Ureter (tissue), 1 donor: ENCODE measurements around the gene KCNV2. TPM values are rescaled to one million over a fixed set of nuclear protein-coding genes. Genes with fewer than 3 reads are reported as not detected.
"Not testable (repeated sequence)": the region's sequence is repeated elsewhere in the genome, so short reads cannot be mapped to it uniquely, and the experiment has no call there.

Source experiments
- DNase-seq: peaks from one replicate; pipeline ENCODE4 v3.0.0-alpha.2; 2020; ENCODE audit warnings: low spot score
- total RNA-seq: library from RNA; stranded (reverse); gene quantifications from one replicate; pipeline ENCODE4 v1.2.4, GENCODE V29; 2023
- donor health status: DM: yes; HTN: yes; CAD: no.

Gene KCNV2
- total RNA-seq: not detected

DNA sequence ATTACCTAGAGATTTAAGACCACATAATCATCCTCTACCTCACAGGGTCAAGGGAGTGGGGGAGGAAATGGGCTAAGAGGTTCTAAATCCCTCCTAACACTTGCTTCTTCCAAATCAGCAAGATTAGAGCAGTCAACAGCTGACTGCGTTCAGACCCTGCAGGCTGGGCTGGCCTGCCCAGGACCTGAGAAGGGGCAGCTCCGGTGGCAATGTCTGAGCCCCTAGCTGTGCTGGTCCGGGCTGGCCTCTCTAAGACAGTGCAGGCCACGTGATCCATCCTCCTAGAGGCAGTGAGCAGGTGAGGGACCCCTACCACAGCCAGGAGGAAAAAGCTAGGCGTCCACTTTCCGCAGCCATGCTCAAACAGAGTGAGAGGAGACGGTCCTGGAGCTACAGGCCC lies at the start of gene KCNV2:
Gene KCNV2, plus strand, starts transcription at position 126 of the 400 bp plus-strand sequence. Its CDS starts 230 bp downstream, at position 356.
- DNase-seq: no peak

DNA sequence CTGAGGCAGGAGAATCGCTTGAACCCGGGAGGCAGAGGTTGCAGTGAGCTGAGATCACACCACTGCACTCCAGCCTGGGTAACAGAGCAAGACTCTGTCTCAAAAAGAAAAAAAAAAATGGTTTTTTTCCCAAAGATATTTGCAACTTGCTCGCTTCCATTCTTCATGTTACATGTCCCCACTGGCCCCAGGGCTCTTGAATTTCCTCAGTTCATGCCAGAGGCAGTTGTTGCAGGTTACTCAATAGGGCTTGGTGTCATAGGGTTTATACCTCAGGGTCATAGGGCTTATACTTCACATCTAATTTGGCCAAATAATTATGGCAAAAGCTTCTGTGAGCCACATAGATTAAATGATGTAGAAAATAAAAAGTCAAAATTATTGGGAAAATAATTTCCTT lies 44.1 kb upstream of the KCNV2 start:
- no peak for DNase-seq

DNA sequence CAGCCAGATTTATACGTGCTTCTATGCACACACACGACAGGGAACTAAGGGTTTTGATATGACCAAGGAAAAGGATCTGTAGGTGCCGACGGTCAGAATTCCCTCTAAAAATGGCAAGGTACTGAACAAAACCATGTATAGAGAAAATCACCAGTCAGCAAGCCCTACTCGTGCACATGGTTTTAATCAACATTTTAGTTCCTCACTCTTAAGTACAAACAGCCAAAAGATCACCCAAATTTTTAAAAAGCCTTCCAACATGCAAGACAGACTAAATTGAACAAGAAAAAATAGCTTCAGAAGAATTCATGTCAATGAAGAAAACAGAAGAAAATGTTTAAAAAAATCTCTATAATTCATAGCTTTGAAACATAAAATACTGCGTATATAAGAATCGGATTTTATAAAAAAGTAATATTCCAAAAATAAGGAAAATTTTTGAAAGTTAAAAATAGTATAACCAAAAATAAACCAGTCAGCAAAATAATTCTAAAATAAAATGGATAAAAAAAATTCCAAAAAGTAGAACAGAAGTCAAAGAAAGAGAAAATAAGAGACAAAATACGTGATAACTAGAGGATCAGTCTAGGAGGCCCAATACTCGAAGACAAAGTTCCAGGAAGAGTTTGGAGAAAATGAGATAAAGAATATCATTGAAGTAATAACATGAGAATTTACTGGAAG lies 43.0 kb upstream of the KCNV2 start:
- no peak for DNase-seq

DNA sequence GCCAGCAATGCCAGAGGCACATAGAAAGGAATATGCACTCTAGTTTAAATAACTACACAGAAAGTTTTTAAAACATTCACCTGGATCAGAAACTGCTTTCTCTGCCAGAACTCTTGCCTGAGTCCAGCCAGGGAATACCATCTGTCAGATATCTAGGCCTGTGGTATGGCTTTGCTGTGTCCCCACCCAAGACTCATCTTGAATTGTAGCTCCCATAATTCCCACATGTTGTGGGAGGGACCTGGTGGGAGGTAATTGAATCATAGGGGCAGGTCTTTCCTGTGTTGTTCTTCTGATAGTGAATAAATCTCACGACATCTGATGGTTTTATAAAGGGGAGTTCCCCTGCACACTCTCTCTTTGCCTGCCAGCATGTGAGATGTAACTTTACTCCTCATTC lies 41.5 kb upstream of the KCNV2 start:
- DNase-seq: no peak

DNA sequence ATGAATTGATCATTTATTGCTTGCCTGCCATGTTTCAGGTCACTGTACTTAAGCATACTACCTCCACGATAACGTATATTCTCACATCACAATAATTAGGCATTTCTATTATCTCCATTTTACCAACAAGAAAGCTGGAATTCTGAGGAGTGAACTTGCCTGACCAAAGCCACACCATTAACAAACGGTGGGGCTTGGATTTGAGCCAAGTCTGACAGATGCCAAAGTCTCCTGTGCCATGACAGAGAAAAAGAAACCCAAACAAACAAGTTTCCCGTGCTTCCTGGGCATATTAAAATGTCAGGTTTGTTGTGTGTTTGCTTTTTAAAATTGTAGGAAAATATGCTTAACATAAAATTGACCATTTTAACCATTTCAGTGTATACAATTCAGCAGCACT lies 40.8 kb upstream of the KCNV2 start:
- DNase-seq: no peak

DNA sequence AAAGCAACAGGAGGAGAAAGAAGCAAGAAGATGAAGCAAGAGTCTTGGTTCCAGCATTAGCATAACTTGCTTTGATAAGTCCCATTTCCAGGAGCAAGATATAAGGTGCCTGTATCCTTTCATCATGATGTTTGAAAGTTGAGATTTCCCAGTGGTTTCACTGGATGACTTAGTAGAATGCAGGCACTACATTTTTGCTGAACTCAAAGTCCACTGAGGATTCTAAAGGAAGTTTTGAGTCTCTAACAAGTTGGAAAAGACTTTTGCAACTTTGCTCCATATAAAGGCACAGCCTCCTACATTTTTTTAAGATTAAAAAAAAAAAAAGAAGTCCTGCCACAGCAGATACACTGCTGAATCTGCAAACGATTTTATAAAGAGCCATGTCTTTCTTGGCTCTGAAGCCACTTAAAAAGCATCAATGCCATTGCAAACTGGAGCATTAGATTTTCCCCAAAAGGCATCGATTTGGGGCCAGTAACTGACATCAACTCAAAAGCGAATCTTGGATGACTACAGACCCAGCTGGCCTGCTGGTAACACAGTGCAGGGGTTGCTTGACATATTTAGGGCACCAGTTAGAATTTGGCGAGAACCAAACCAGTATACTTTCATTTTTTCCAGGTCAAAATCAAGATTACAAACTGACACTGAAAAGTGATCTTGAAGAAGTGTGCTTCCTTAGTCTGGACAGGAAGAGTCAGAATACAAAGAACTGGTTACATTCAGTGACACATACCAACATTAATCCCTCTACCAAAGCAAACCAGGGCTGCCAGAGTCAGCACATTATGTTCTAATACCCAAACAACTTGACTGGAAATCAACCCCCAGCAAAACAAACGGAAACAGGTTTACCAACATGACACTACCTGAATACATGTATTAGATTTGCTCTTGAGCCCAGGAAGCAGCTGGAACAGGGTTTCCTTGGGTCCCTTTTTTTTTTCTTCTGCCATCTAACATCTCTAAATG lies 39.1 kb upstream of the KCNV2 start:
- no peak for DNase-seq

DNA sequence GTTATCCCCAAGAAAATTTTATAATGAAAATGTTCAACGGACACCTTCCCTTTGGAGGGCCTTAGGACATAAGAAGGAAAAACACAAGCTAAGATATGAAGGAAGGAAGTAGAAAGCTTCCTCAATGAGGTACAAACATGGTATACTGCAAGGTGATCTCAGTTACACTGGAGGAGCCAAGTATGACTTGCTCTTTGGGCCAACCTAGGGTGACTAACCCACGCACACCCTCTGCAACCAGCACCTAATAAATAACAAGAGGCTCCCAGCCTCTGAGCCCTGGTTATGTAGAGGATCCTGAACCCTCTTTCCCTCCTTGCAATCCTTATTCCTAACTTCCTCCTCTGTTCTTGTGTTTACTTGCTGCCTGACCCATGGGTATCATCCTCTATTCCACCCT lies 38.3 kb upstream of the KCNV2 start:
- no peak for DNase-seq

DNA sequence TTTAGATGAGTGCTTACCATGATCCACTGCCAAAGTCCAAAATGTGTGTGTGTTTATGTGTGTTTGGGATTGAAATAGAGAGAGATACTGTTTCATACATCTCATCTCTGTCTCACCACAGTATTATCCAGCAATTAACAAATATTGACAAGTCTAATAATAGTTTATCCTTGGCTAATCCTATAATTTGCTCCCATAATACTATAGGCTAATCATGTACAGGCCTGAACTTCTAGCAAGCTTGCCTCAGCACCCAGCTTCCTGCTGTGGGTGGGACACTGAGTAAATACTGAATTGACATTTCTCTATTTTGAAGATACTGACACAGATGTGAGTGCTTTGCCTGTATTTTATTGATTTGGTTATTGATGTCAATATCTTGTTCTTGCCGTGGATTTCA lies 35.3 kb upstream of the KCNV2 start:
- no peak for DNase-seq

DNA sequence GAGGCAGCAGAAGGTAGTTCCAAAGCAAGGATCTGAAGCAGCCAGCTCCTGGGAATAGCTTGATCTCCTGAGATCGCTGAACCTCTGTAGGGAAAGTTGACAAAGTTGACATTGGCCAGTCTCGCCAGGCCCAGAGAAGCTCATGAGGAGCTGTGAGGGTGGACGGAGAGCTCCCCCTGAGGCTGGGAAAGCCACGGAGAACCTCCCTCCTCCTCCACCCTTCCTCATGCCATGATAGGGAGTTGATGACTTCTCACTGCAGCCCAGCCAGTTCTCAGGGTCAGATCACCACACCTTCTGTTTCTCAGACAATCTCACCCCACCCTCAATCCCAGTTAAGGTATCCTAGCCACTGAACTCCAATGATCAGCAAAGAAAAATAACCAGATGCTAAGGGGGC lies 30.4 kb upstream of the KCNV2 start:
- no peak for DNase-seq

DNA sequence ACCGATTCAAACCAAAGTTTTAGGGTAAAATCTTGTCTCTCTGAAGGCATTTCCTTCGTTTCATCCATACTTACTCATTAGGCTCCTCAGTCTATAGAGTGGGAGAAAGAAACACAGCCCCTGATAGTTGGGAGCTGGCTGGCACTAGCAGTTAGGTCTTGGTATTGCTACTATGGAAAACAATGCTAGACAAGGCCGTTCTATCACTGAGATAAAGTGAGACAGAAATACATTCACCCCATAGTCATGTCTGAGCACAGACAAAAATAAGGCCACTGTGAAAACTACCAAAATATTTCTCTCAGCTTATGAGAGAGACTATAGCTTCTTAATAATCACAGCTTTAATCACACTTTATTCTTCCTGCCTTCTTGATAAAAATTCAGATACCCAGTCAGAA lies 28.7 kb upstream of the KCNV2 start:
- DNase-seq: no peak

DNA sequence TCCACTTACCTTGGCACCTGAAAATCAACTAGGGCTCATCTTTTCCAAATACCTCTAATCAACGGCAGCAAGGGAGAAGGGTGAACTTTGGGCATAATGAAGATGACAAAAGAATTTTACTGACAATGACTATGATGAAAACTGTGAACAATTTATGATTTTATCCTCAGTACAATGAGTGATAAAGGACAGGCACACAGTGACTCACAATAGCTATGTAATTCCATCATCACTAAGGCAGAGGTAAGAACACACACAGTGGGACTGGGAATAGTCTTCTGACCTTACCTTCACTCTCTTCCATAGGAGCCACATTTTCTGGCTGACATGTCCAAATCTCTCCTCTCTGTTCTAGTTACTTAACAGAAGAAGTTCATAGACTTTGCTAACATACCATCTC lies 26.1 kb upstream of the KCNV2 start:
- no peak for DNase-seq

DNA sequence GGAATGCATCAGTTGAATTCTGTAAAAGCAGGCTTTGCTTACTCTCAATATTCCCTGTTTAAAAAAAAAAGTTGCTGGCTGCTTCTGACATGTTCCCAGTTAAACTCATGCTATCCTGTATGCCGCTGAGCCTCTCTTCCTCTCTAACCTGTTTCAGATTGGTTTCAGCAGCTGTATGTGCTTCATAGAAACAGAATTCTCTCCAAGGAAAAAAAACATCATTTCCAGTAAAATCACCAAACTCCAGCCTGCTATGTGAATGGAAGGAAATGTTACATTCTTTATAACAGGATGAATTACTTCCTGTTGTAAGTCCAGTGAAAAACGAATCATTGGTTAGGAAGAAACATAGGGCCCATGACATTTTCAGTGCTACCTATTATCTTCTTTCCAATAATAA lies 25.7 kb upstream of the KCNV2 start:
- DNase-seq: no peak

DNA sequence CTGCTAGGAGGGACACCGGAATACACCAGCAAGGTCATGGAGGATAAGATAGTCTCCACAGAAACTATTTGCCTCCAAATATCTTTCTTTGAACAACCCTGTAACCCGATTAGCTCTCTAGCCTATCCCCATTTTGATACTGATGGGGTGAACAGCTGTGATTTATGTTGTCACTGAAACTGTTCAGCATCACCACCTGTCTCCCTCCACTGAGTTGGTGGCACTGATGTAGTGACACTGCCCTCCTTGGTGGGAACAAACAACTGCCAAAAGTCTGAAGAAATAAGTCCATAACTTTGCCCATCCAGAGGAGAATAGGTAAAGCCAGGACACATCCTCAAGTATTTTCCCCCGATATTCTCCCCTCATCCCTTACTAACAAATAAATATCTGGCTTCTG lies 24.3 kb upstream of the KCNV2 start:
- no peak for DNase-seq

DNA sequence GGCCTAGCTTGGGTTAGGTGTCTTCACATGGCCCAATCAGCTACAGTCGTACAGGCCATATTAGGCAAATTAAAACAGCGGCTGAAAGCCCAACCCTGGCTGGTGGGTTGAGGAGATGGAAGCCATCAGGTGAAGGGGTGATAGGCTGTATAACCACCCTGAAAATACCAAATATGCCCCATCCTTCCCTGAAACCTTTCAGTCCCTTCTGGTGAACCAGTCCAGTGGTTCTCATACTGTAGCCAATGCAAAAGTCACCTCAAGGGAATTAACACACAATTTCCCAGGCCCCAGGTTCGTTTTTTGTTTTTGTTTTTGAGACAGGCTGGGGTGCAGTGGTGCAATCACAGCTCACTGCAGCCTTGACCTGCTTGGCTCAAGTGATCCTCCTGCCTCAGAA lies 19.8 kb upstream of the KCNV2 start:
- no peak for DNase-seq

DNA sequence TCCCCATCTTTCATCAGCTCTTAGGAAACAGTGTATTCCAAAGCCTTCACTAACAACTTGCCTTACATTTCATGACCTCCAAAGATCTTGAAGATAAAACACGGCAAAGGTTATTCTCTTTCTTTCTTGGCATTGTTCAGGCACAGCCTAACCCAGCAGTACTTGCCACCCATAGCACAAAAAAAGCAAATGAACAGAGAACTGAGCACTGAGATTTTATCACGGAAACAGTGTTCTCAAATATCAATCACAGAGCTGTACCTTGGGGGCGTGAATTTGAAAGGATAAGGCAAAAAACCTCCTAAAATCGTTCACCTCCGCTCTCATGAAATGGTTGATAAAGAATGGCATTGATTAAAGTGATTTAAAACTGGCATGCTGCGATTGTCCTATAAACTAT lies 16.9 kb upstream of the KCNV2 start:
- DNase-seq: no peak

DNA sequence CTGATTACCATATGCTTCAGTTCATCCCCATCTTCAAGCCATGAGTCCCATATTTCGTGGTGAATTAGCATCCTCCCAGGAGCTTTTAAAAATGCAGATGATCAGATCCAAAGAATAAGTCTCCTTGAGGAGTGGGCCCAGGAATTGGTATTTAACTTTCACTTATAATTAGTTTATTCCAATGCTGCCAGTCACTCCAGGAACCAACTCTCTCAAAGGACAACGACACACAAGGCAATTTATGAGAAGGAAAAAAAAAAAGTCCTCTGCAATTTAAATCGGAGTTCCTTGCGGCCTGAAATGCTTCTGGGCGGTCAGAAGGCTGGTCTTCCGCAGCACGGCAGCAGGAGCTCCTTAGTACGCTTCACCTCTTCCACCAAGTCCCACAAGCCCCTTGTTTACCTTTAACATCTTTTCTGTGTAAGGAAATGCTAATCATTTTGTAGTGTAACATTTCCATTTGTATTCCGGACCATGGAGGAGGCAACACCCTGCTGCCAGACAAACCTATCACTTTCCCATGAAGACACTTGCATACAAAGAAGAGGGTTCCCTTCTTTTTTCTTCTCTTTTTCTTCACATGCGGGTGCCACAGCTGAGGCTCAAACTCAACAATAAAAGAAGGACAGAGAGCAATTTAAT lies 16.3 kb upstream of the KCNV2 start:
- no peak for DNase-seq

DNA sequence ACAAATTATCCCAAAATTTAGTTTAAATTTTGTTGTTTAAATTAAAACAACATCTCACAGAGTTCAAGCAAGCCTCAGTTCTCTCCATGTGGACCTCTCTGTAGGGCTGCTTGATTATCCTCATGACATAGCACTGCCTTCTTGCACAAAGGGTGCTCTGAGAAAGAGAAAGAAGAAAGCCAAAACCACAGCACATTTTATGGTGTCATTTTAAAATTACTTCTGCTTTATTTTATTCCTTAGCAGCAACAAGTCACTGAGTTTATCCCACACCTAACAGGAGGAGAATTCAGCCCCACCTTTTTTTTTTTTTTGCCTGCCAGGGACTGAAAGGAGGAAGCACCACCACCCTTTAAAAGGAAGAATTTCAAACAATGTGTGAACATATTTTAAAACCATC lies 12.8 kb upstream of the KCNV2 start:
- DNase-seq: no peak

DNA sequence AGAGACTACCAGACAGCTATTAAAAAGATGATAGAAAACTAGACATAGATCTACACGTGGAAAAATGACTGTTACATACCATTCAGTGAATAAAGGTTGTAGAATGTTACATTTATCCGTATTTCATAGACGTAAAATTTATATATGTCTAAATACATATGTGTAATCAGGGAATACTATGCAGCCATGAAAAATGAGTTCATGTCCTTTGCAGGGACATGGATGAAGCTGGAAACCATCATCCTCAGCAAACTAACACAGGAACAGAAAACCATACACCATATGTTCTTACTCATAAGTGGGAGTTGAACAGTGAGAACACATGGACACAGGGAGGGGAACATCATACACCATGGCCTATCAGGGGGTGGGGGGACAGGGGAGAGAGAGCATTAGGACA lies 10.1 kb upstream of the KCNV2 start:
- DNase-seq: not testable (repeated sequence)

DNA sequence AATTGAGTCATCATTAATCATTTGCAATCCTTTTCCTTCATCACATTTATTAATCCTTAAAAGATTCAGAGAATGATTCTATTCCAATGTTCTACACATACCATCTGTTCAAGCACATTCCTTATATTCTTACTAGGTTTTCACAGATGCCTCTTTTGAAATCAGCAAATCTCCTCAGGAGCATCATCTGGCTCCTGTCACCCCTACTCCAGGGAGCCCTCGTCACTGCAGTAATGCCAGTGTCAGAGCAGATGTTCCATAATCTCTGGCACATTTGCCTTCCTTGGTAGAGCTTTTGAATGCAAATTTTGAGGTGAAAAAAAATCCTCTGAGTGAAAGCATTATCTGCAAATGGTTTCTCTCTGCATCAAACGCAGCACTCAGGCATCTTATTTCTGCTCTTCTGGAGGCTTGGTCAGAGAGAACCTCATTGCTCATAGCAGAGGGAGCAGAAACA lies 7.6 kb upstream of the KCNV2 start:
- no peak for DNase-seq

DNA sequence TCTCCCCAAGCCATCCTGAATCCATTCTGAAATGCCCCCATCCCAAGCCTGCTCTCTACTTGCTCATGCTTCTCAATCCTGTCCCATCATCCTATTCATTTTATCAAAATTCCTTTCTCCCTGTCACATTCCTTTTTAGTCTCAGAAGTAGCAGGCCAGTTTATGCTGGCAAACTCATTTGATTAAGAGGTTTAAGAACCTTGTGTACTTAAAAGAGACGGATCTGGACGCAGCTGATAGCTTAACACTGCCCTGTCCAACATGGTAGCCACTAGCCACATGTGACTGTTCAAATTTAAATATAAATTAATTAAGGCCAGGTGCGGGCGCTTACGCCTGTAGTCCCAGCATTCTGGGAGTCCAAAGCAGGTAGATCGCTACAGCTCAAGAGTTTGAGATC lies 5.6 kb upstream of the KCNV2 start:
- DNase-seq: no peak

DNA sequence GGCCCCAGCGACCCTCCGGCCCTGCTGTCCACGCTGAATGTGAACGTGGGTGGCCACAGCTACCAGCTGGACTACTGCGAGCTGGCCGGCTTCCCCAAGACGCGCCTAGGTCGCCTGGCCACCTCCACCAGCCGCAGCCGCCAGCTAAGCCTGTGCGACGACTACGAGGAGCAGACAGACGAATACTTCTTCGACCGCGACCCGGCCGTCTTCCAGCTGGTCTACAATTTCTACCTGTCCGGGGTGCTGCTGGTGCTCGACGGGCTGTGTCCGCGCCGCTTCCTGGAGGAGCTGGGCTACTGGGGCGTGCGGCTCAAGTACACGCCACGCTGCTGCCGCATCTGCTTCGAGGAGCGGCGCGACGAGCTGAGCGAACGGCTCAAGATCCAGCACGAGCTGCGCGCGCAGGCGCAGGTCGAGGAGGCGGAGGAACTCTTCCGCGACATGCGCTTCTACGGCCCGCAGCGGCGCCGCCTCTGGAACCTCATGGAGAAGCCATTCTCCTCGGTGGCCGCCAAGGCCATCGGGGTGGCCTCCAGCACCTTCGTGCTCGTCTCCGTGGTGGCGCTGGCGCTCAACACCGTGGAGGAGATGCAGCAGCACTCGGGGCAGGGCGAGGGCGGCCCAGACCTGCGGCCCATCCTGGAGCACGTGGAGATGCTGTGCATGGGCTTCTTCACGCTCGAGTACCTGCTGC lies 839 bp downstream of the KCNV2 start:
- no peak for DNase-seq

DNA sequence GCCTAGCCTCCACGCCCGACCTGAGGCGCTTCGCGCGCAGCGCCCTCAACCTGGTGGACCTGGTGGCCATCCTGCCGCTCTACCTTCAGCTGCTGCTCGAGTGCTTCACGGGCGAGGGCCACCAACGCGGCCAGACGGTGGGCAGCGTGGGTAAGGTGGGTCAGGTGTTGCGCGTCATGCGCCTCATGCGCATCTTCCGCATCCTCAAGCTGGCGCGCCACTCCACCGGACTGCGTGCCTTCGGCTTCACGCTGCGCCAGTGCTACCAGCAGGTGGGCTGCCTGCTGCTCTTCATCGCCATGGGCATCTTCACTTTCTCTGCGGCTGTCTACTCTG lies 1.4 kb downstream of the KCNV2 start:
- DNase-seq: no peak
